Activated CD8-positive, alpha-beta memory T cell treated with anti-CD3 and anti-CD28 coated beads, Interleukin-2, amount 50 U/mL, for 4 hours (primary cell): ENCODE results near the gene CD226.
"Not testable (repeated sequence)": the region's sequence is repeated elsewhere in the genome, so short reads cannot be mapped to it uniquely, and the experiment has no call there.

Experiments used
- DNase-seq: peaks from one replicate; pipeline ENCODE4 v3.0.0-alpha.2; 2020

CD226 gene

DNA sequence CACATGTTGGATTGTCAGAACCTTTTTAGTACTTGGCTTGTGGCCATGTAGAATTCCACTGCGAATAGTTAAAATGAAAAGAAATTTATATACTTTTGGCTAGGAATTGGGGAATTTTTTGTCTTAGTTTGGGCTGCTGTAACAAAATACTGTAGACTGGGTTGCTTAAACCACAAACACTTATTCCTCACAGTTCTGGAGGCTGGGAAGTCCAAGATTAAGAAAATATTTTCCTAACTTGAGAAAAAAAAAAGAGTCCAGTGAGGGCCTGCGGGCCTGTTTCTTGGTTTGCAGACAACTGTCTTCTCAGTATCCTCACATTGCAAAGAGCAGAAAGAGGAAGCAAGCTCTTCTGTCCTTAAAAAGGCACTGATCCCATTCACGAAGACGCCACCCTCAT, 81.9 kb downstream of the CD226 start:
- no peak for DNase-seq

DNA sequence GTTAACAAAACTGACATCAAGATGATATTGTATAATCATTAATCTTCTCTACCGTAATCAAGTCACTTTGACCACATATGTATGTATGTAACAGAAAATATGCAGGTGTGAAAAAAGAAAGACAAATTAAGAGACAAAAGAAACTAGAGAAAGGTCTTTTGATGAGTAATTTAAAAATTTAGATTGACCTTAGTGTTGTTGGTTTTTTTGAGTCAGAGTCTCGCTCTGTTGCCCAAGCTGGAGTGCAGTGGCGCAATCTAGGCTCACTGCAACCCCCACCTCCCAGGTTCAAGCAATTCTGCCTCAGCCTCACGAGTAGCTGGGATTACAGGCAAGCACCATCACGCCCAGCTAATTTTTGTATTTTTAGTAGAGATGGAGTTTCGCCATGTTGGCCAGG, 82.9 kb downstream of the CD226 start:
- not testable (repeated sequence) for DNase-seq

GRCh38 chr18:69858897-69859296, 88.8 kb downstream of the CD226 start:
- no peak for DNase-seq

- DNase-seq: no peak
Observed at GRCh38 chr18:69854455-69854854, 93.2 kb downstream of the CD226 start.

- no peak for DNase-seq
Observed at GRCh38 chr18:69853051-69853450, 94.6 kb downstream of the CD226 start.

- no peak for DNase-seq
Observed at GRCh38 chr18:69845593-69846506, 101.8 kb downstream of the CD226 start.

DNA sequence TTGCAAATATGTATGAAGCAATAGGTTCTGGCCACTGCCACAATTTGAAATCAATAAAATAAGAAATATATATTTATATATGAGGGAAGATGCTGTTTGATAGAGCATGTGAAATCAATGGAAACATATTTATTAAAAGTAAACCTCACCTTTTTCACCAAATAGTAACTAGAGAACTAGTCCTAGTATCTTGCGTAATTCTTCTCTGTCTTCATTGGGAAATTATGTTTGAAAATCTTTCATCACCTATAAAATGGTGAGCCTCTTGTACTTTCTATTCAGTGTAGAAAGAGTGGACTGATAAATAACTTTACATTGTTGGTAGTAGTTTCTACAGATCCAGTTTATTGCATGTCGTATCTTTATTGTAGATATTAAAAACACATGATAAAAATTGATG, 103.0 kb downstream of the CD226 start:
- DNase-seq: no peak

GRCh38 chr18:69843015-69843414, 104.7 kb downstream of the CD226 start:
- DNase-seq: no peak

GRCh38 chr18:69841117-69841516, 106.6 kb downstream of the CD226 start:
- no peak for DNase-seq

- DNase-seq: no peak
Observed at GRCh38 chr18:69840445-69840844, 107.2 kb downstream of the CD226 start.

- no peak for DNase-seq
Observed at GRCh38 chr18:69840001-69840400, 107.7 kb downstream of the CD226 start.

- no peak for DNase-seq
Observed at GRCh38 chr18:69839497-69839896, 108.2 kb downstream of the CD226 start.

- DNase-seq: no peak
Observed at GRCh38 chr18:69838620-69839411, 108.9 kb downstream of the CD226 start.

- no peak for DNase-seq
Observed at GRCh38 chr18:69838003-69838402, 109.7 kb downstream of the CD226 start.

GRCh38 chr18:69834980-69835379, 112.7 kb downstream of the CD226 start:
- DNase-seq: not testable (repeated sequence)

DNA sequence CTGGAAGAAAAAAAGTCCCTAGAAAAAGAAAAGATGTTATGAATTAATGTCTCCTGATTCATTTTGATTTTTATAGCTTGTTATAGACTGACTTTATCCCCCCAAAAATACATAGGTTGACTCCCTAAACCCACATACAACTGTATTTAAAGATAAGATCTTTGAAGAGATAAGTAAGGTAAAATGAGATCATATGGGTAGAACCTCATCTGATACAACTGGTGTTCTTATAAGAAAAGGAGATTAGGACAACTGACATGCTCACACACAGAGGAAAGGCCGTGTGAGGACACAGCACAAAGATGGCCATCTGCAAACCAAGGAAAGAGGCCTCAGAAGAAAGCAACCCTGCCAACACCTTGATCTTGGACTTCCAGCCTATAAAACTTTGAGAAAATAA, 117.5 kb downstream of the CD226 start:
- no peak for DNase-seq

DNA sequence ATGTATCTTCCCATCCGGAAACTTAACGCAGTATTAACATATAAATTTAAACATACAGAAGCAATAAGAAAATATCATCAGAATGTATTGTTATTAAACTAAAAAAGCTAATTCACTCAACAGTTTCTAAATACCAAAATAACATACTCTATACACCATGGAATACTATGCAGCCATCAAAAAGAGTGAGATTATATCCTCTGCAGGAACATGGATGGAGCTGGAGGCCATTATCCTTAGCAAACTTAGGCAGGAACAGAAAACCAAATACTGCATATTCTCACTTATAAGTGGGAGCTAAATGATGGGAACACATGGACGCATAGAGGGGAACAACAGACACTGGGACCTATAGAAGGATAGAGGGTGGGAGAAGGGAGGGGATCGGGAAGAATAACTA, 127.1 kb downstream of the CD226 start:
- no peak for DNase-seq

GRCh38 chr18:69819460-69819859, 128.2 kb downstream of the CD226 start:
- DNase-seq: no peak

DNA sequence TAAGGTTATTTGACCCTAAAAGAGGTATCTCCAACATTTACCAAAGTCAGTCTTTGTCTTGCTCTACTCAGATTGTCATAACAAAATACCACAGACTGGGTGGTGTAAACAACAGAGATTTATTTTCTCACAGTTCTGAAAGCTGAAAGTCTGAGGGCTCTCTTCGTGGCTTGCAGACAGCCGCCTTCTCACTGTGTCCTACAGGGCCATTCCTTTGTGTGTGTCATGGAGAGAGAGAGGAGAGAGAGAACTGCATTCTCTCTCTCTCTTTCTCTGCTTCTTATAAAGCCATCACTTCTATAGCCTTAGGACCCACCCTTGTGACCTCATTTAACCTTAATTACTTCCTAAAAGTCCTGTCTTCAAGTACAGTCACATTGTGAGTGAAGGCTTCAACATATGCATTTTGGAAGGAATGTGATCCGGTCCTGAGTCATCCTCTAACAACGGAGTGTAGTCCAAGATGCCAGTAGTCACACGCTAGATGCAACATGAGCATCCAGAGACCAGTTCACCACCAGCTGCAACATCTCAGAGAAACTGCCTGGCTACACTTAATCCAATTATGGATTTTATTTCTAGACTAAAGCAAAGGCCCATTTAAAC, 130.2 kb downstream of the CD226 start:
- no peak for DNase-seq

GRCh38 chr18:69814861-69815385, 132.8 kb downstream of the CD226 start:
- no peak for DNase-seq

- no peak for DNase-seq
Observed at GRCh38 chr18:69813559-69813958, 134.1 kb downstream of the CD226 start.

DNA sequence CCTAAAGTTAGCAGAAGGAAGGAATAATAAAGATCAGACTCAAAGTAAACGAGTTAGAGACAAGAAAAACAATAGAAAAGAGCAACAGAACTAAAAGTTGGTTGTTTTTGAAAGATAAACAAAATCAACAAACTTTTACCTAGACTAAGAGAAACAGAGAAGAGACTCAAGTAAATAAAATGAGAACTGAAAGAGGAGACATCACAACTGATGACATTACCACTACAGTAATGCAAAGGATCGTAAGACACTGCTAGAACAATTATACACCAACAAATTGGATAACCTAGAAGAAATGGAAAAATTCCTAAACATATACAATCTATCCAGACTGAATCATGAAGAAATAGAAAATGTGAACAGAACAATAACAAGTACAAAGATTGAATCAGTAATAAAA, 139.3 kb downstream of the CD226 start:
- no peak for DNase-seq

- no peak for DNase-seq
Observed at GRCh38 chr18:69804776-69805501, 142.7 kb downstream of the CD226 start.
